GM23338 (cell line): ENCODE results near the gene PIP4K2B. TPM values are rescaled to one million over a fixed set of nuclear protein-coding genes. Genes with fewer than 3 reads are reported as not detected.

Experiments
- ATAC-seq: fragments of 200-7000 bp; cut with Tn5 transposase; 3 replicates; pipeline ENCODE4 v1.9.1; 2020
- DNase-seq: peaks from one replicate; pipeline ENCODE4 v3.0.0-alpha.2; 2015; ENCODE audit warnings: low spot score
- H2AFZ ChIP-seq: fragments of 200-600 bp; sonication (generic); 2 replicates; pipeline ENCODE4 v1.8.0; 2016; ENCODE audit warnings: antibody characterized with exemption, mild to moderate bottlenecking, moderate library complexity
- H3F3A ChIP-seq: fragments of 200-600 bp; sonication (generic); replicated peaks from 2 replicates; pipeline ENCODE4 v1.8.0; 2017; ENCODE audit warnings: antibody characterized with exemption, mixed run types, low read depth
- H3K27ac ChIP-seq: fragments of 200-600 bp; sonication (generic); 2 replicates; pipeline ENCODE4 v1.6.1; 2016; ENCODE audit warnings: low read depth
- H3K27me3 ChIP-seq: fragments of 200-600 bp; sonication (generic); 2 replicates; pipeline ENCODE4 v1.8.0; 2016; ENCODE audit warnings: mild to moderate bottlenecking, mixed run types, moderate library complexity; ENCODE audit not compliant: insufficient read depth
- H3K36me3 ChIP-seq: fragments of 200-600 bp; sonication (generic); 2 replicates; pipeline ENCODE4 v1.8.0; 2016; ENCODE audit warnings: mild to moderate bottlenecking; ENCODE audit not compliant: insufficient read depth
- H3K4me1 ChIP-seq: fragments of 200-600 bp; sonication (generic); 2 replicates; pipeline ENCODE4 v1.8.0; 2016; ENCODE audit warnings: mild to moderate bottlenecking, moderate library complexity; ENCODE audit not compliant: insufficient read depth
- H3K4me2 ChIP-seq: fragments of 200-600 bp; sonication (generic); 2 replicates; pipeline ENCODE4 v1.7.1; 2017; ENCODE audit warnings: mixed run types
- H3K4me3 ChIP-seq: fragments of 200-600 bp; sonication (generic); 2 replicates; pipeline ENCODE4 v1.6.1; 2016; ENCODE audit warnings: mixed run types
- H3K79me2 ChIP-seq: fragments of 200-600 bp; sonication (generic); replicated peaks from 2 replicates; pipeline ENCODE4 v1.8.0; 2017; ENCODE audit warnings: mild to moderate bottlenecking; ENCODE audit not compliant: insufficient read depth
- H3K9me2 ChIP-seq: fragments of 200-600 bp; sonication (generic); 2 replicates; pipeline ENCODE4 v1.8.0; 2017; ENCODE audit not compliant: insufficient read depth
- H4K20me1 ChIP-seq: fragments of 200-600 bp; sonication (generic); replicated peaks from 2 replicates; pipeline ENCODE4 v1.8.0; 2017; ENCODE audit warnings: mild to moderate bottlenecking; ENCODE audit not compliant: insufficient read depth
- H3K27ac Mint-ChIP-seq: 2 replicates; pipeline ENCODE4 v1.8.0; 2020; ENCODE audit warnings: inconsistent platforms, mild to moderate bottlenecking, moderate library complexity, mixed read lengths
- H3K27me3 Mint-ChIP-seq: 3 replicates; pipeline ENCODE4 v1.8.0; 2022; ENCODE audit warnings: low read depth, mild to moderate bottlenecking, moderate library complexity, mixed read lengths, inconsistent platforms; ENCODE audit not compliant: insufficient read depth, poor library complexity
- H3K36me3 Mint-ChIP-seq: 3 replicates; pipeline ENCODE4 v1.8.0; 2021; ENCODE audit warnings: low read depth, mild to moderate bottlenecking, inconsistent platforms, moderate library complexity, mixed read lengths
- H3K4me1 Mint-ChIP-seq: 3 replicates; pipeline ENCODE4 v1.8.0; 2020; ENCODE audit warnings: mild to moderate bottlenecking, inconsistent platforms, mixed read lengths
- H3K4me3 Mint-ChIP-seq: 3 replicates; pipeline ENCODE4 v1.8.0; 2021; ENCODE audit warnings: moderate library complexity, mild to moderate bottlenecking, inconsistent platforms, mixed read lengths
- H3K9me3 Mint-ChIP-seq: 3 replicates; pipeline ENCODE4 v1.8.0; 2020; ENCODE audit warnings: moderate library complexity, mild to moderate bottlenecking, inconsistent platforms, mixed read lengths
- EZH2 ChIP-seq: fragments of 200-600 bp; sonication (generic); IDR thresholded peaks from one replicate; pipeline ENCODE4 v1.8.0; 2017; ENCODE audit warnings: antibody characterized with exemption, mild to moderate bottlenecking, low read depth; ENCODE audit not compliant: unreplicated experiment
- EZH2phosphoT487 ChIP-seq: fragments of 200-600 bp; sonication (generic); IDR thresholded peaks from one replicate; pipeline ENCODE4 v1.8.1; 2018; ENCODE audit warnings: antibody characterized with exemption; ENCODE audit not compliant: unreplicated experiment
- JUNB ChIP-seq: IDR thresholded peaks from one replicate; pipeline ENCODE4 v1.6.1; 2016; ENCODE audit warnings: antibody characterized with exemption; ENCODE audit not compliant: unreplicated experiment
- NANOG ChIP-seq: IDR thresholded peaks from 2 replicates; pipeline ENCODE4 v1.6.1; 2016; ENCODE audit warnings: antibody characterized with exemption, borderline replicate concordance
- POLR2AphosphoS5 ChIP-seq: IDR thresholded peaks from 2 replicates; pipeline ENCODE4 v1.6.1; 2016; ENCODE audit warnings: antibody characterized with exemption, low read depth
- STAT1 ChIP-seq: IDR thresholded peaks from one replicate; pipeline ENCODE4 v1.6.1; 2016; ENCODE audit warnings: antibody characterized with exemption; ENCODE audit not compliant: unreplicated experiment
- ZNF114 ChIP-seq: fragments of 250-450 bp; sonication (Bioruptor Pico); IDR thresholded peaks from 2 replicates; pipeline ENCODE4 v1.5.0; 2020; ENCODE audit warnings: mild to moderate bottlenecking, moderate library complexity
- ZNF331 ChIP-seq: fragments of 250-450 bp; sonication (Bioruptor Pico); IDR thresholded peaks from 2 replicates; pipeline ENCODE4 v1.5.0; 2020; ENCODE audit warnings: low read depth, mild to moderate bottlenecking, moderate library complexity
- polyA plus RNA-seq: library from polyadenylated mRNA; unstranded; fragments of >200 nt; fragmentation: Nextera tagmentation; extraction: Ambion mirVana; gene quantifications from 2 replicates; pipeline ENCODE4 v1.2.1, GENCODE V29; 2016
- total RNA-seq: library from RNA; depleted of rRNA; stranded (reverse); fragments of >200 nt; shearing (Covaris generic); gene quantifications from 2 replicates; pipeline ENCODE4 v1.2.3, GENCODE V29; 2014
- TF ChIP-seq, protein P1 (sequence below): fragments of 250-450 bp; sonication (Bioruptor Pico); IDR thresholded peaks from 2 replicates; pipeline ENCODE4 v1.5.0; 2020; ENCODE audit warnings: mild to moderate bottlenecking, moderate library complexity
- TF ChIP-seq, protein P2 (sequence below), 2 experiments: fragments of 200-600 bp in 1 of 2; sonication (generic) in 1 of 2; conservative IDR thresholded peaks; 2 replicates each; pipeline versions ENCODE4 v1.5.1 to v1.6.1; 2016 to 2017; ENCODE audit warnings: antibody characterized with exemption in 2 of 2, low read depth in 2 of 2, mild to moderate bottlenecking in 2 of 2, moderate library complexity in 1 of 2
- TF ChIP-seq, protein P3 (sequence below): IDR thresholded peaks from one replicate; pipeline ENCODE4 v1.6.1; 2018; ENCODE audit warnings: antibody characterized with exemption; ENCODE audit not compliant: unreplicated experiment

Gene PIP4K2B
- total and polyA plus RNA-seq, 2 experiments from 2014 or later: 9.5 to 43.4 TPM

DNA sequence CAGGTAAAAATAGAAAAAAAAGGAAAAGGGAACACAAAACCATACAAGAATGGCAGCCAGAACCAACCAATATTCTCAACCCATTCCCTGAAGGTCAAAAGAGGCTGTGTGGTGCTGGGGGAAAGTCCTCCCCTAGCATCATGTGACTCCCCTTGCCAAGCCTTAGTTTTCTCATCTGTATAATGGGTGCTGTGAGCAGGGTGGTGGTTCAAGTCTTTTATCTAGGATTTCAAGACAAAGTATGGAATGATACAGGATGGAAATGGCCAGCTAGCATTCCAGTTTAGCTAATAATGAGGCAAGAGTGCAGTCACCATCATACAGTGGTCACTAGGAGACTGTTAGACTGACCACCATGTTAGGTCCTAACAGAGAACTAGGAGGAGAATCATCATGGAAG is 26.1 kb downstream of the PIP4K2B start:
- Histone ChIP-seq H3K4me1 (no peaks in the 10 kb centered on the region), H4K20me1 (peaks cover 9% of the 10 kb centered on the region), H2AFZ (no peak overlapping the region), H3K27ac (no peak overlapping the region), H3F3A (no peaks in the 10 kb centered on the region), H3K27me3 (no peaks in the 10 kb centered on the region), H3K79me2 (no peaks in the 10 kb centered on the region), H3K9me2 (no peaks in the 10 kb centered on the region), H3K36me3 (peaks cover 43% of the 10 kb centered on the region), H3K4me2 (no peak overlapping the region), H3K4me3 (no peak overlapping the region)
- TF ChIP-seq JUNB (no peak), STAT1 (no peak), EZH2phosphoT487 (no peak), NANOG (no peak), ZNF331 (CRISPR knock-in tag) (no peak), EZH2 (no peak)
- TF ChIP-seq, protein P1, sequence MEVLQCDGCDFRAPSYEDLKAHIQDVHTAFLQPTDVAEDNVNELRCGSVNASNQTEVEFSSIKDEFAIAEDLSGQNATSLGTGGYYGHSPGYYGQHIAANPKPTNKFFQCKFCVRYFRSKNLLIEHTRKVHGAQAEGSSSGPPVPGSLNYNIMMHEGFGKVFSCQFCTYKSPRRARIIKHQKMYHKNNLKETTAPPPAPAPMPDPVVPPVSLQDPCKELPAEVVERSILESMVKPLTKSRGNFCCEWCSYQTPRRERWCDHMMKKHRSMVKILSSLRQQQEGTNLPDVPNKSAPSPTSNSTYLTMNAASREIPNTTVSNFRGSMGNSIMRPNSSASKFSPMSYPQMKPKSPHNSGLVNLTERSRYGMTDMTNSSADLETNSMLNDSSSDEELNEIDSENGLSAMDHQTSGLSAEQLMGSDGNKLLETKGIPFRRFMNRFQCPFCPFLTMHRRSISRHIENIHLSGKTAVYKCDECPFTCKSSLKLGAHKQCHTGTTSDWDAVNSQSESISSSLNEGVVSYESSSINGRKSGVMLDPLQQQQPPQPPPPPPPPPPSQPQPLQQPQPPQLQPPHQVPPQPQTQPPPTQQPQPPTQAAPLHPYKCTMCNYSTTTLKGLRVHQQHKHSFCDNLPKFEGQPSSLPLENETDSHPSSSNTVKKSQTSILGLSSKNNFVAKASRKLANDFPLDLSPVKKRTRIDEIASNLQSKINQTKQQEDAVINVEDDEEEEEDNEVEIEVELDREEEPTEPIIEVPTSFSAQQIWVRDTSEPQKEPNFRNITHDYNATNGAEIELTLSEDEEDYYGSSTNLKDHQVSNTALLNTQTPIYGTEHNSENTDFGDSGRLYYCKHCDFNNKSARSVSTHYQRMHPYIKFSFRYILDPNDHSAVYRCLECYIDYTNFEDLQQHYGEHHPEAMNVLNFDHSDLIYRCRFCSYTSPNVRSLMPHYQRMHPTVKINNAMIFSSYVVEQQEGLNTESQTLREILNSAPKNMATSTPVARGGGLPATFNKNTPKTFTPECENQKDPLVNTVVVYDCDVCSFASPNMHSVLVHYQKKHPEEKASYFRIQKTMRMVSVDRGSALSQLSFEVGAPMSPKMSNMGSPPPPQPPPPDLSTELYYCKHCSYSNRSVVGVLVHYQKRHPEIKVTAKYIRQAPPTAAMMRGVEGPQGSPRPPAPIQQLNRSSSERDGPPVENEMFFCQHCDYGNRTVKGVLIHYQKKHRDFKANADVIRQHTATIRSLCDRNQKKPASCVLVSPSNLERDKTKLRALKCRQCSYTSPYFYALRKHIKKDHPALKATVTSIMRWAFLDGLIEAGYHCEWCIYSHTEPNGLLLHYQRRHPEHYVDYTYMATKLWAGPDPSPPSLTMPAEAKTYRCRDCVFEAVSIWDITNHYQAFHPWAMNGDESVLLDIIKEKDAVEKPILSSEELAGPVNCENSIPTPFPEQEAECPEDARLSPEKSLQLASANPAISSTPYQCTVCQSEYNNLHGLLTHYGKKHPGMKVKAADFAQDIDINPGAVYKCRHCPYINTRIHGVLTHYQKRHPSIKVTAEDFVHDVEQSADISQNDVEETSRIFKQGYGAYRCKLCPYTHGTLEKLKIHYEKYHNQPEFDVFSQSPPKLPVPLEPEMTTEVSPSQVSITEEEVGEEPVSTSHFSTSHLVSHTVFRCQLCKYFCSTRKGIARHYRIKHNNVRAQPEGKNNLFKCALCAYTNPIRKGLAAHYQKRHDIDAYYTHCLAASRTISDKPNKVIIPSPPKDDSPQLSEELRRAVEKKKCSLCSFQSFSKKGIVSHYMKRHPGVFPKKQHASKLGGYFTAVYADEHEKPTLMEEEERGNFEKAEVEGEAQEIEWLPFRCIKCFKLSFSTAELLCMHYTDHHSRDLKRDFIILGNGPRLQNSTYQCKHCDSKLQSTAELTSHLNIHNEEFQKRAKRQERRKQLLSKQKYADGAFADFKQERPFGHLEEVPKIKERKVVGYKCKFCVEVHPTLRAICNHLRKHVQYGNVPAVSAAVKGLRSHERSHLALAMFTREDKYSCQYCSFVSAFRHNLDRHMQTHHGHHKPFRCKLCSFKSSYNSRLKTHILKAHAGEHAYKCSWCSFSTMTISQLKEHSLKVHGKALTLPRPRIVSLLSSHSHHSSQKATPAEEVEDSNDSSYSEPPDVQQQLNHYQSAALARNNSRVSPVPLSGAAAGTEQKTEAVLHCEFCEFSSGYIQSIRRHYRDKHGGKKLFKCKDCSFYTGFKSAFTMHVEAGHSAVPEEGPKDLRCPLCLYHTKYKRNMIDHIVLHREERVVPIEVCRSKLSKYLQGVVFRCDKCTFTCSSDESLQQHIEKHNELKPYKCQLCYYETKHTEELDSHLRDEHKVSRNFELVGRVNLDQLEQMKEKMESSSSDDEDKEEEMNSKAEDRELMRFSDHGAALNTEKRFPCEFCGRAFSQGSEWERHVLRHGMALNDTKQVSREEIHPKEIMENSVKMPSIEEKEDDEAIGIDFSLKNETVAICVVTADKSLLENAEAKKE (CRISPR knock-in tag): no peak
- Mint-ChIP-seq H3K27me3 (peaks cover 5% of the 10 kb centered on the region), H3K36me3 (peaks cover 67% of the 10 kb centered on the region), H3K27ac (no peak overlapping the region), H3K9me3 (no peaks in the 10 kb centered on the region), H3K4me3 (no peak overlapping the region), H3K4me1 (no peaks in the 10 kb centered on the region)
- ATAC-seq: no peak
- DNase-seq: no peak

DNA sequence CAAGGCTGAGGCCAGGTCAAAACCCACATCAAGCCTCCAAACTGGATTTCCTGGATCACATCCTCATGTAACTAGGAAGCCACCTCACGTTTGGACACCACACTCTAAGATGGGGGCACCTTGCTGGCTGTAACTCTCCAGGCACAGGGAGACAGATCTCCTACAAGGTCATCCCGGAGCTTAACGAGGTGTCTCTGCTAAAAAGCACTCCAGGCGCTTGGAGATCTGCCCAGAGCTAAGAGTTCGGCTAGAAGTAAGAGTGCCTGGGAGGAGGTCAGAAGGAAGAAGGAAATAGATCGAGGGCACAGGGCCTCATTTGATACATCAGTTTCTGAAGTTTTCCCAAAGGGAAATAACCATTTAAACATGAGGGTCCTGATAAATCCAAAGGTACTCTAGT is 30.9 kb downstream of the PIP4K2B start:
- TF ChIP-seq, protein P2, sequence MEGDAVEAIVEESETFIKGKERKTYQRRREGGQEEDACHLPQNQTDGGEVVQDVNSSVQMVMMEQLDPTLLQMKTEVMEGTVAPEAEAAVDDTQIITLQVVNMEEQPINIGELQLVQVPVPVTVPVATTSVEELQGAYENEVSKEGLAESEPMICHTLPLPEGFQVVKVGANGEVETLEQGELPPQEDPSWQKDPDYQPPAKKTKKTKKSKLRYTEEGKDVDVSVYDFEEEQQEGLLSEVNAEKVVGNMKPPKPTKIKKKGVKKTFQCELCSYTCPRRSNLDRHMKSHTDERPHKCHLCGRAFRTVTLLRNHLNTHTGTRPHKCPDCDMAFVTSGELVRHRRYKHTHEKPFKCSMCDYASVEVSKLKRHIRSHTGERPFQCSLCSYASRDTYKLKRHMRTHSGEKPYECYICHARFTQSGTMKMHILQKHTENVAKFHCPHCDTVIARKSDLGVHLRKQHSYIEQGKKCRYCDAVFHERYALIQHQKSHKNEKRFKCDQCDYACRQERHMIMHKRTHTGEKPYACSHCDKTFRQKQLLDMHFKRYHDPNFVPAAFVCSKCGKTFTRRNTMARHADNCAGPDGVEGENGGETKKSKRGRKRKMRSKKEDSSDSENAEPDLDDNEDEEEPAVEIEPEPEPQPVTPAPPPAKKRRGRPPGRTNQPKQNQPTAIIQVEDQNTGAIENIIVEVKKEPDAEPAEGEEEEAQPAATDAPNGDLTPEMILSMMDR (conservative IDR thresholded peaks at IDR 0.05; ENCODE audit: low read depth in 2 of 2): no peak
- no peak for TF ChIP-seq ZNF114 (CRISPR knock-in tag)
- no peak for TF ChIP-seq EZH2
- TF ChIP-seq JUNB: no peak
- TF ChIP-seq NANOG: no peak
- TF ChIP-seq, protein P3, sequence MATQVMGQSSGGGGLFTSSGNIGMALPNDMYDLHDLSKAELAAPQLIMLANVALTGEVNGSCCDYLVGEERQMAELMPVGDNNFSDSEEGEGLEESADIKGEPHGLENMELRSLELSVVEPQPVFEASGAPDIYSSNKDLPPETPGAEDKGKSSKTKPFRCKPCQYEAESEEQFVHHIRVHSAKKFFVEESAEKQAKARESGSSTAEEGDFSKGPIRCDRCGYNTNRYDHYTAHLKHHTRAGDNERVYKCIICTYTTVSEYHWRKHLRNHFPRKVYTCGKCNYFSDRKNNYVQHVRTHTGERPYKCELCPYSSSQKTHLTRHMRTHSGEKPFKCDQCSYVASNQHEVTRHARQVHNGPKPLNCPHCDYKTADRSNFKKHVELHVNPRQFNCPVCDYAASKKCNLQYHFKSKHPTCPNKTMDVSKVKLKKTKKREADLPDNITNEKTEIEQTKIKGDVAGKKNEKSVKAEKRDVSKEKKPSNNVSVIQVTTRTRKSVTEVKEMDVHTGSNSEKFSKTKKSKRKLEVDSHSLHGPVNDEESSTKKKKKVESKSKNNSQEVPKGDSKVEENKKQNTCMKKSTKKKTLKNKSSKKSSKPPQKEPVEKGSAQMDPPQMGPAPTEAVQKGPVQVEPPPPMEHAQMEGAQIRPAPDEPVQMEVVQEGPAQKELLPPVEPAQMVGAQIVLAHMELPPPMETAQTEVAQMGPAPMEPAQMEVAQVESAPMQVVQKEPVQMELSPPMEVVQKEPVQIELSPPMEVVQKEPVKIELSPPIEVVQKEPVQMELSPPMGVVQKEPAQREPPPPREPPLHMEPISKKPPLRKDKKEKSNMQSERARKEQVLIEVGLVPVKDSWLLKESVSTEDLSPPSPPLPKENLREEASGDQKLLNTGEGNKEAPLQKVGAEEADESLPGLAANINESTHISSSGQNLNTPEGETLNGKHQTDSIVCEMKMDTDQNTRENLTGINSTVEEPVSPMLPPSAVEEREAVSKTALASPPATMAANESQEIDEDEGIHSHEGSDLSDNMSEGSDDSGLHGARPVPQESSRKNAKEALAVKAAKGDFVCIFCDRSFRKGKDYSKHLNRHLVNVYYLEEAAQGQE: no peak
- no peak for TF ChIP-seq POLR2AphosphoS5
- no peak for TF ChIP-seq EZH2phosphoT487
- H3K9me3 Mint-ChIP-seq: no peaks in the 10 kb centered on the region; the same call in 2 of the 3 replicates
- H3K4me3 Mint-ChIP-seq: no peak overlapping the region
- H3K9me2 ChIP-seq: no peaks in the 10 kb centered on the region
- no peaks in the 10 kb centered on the region for H3K4me1 ChIP-seq
- H3K4me1 Mint-ChIP-seq: no peaks in the 10 kb centered on the region; the same call in 2 of the 3 replicates
- peaks cover 7% of the 10 kb centered on the region; the same call in 1 of the 2 replicates for H3F3A ChIP-seq
- no peaks in the 10 kb centered on the region for H3K79me2 ChIP-seq
- H3K36me3 ChIP-seq: peaks cover 29% of the 10 kb centered on the region
- ATAC-seq: no peak
- H3K4me2 ChIP-seq: no peak overlapping the region
- no peak for DNase-seq
- no peak overlapping the region for H2AFZ ChIP-seq
- H4K20me1 ChIP-seq: peaks cover 9% of the 10 kb centered on the region
- peaks cover 79% of the 10 kb centered on the region for H3K36me3 Mint-ChIP-seq
- no peaks in the 10 kb centered on the region for H3K27me3 ChIP-seq
- no peak overlapping the region for H3K27ac ChIP-seq
- H3K27me3 Mint-ChIP-seq: peaks cover 9% of the 10 kb centered on the region
- no peak overlapping the region for H3K27ac Mint-ChIP-seq
- H3K4me3 ChIP-seq: no peak overlapping the region
